ENCODE data around the gene NOTCH2NLA. TPM values are rescaled to one million over a fixed set of nuclear protein-coding genes. Genes with fewer than 3 reads are reported as not detected.
"Not testable (repeated sequence)": the region's sequence is repeated elsewhere in the genome, so short reads cannot be mapped to it uniquely, and the experiment has no call there.

The NOTCH2NLA gene
- polyA plus RNA-seq = 10 to 100 TPM; 18.9 to 19.7 (median 19.2) TPM

DNA sequence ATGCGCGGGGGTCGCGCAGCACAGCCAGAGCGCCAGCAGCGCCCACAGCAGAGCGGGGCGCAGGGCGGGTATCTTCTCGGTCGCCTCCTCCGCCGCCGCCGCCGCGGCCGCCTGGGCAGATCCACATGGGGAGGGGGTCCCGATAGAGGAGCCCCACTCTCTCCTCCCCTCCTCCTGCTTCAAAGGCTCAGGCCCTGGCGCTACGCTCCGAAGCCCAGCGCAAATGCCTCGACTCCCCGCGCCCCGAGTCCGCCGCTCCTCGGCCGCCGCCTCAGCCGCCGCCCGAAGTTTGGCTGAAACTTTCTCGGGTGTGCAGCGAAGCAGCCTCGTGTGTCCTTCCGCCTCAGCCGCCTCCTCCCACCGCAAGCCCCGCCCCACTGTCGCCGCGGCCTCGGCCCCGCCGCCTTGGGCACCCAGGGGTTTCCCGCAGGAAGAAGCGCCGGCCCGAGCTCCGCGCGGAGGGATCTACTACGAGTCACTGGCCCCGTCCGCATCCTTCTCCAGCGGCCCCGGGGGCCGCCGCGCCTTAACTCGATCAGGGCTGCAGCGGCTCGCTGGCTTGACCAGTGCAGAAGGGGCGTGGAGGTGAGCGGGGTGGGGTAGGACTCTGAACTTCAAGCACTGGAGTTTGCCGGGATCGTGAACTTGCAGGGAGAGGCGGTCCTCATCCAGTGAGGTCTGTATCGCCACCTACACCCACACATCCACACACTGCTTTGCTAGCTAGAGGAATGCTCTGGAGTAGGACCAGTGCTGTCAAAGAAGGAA lies at the start of gene NOTCH2NLA:
Gene NOTCH2NLA, minus strand, starts transcription at position 312 of the 768 bp plus-strand sequence. CDS start 39,684 bp downstream, outside the sequence.
- peak within 1 kb of the TSS in 3 of 6 donors; percentile 59 to 81 (median 66) for H3K27ac Mint-ChIP-seq
- peak within 1 kb of the TSS; percentile 72 to 85 (median 76) for H3K4me3 Mint-ChIP-seq
- peak; percentile 63 to 75 (median 65) for DNase-seq
- not testable (repeated sequence) for H3K36me3 Mint-ChIP-seq; H3K27me3 Mint-ChIP-seq (ENCODE audit: low read depth in 3 of 3); H3K4me1 Mint-ChIP-seq; H3K9me3 Mint-ChIP-seq

GRCh38 chr1:146278346-146278745 lies 49.5 kb upstream of the NOTCH2NLA start:
- H3K4me1 Mint-ChIP-seq; H3K27ac Mint-ChIP-seq; H3K36me3 Mint-ChIP-seq; H3K4me3 Mint-ChIP-seq; H3K27me3 Mint-ChIP-seq (ENCODE audit: low read depth in 3 of 3); DNase-seq; H3K9me3 Mint-ChIP-seq: not testable (repeated sequence)

- H3K4me1 Mint-ChIP-seq; H3K27ac Mint-ChIP-seq; H3K9me3 Mint-ChIP-seq; H3K36me3 Mint-ChIP-seq; H3K4me3 Mint-ChIP-seq; H3K27me3 Mint-ChIP-seq (ENCODE audit: low read depth in 3 of 3); DNase-seq: not testable (repeated sequence)
These were observed 48.3 kb upstream of the NOTCH2NLA start for GRCh38 chr1:146277087-146277486.

GRCh38 chr1:146274083-146274482 lies 45.3 kb upstream of the NOTCH2NLA start:
- H3K9me3 Mint-ChIP-seq; DNase-seq; H3K27ac Mint-ChIP-seq; H3K4me1 Mint-ChIP-seq; H3K36me3 Mint-ChIP-seq; H3K4me3 Mint-ChIP-seq; H3K27me3 Mint-ChIP-seq (ENCODE audit: low read depth in 3 of 3): not testable (repeated sequence)

DNA sequence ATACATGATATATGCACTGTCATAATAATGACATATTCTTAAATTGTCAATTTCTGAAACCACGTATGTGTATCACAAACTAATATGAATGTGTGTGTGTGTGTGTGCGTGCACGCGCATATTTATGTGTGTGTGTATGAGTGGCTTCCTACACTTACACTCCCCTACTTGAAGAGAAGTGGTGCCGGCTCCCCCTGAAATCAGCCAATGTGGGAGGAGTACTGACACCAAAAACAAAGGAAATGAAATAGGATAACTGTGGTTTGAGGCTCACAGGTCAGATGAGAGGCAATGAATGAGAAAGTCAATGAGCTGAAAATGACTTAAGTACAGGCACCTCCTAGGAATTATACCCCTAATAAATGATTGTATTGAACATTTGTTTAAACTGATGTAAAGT lies 44.4 kb upstream of the NOTCH2NLA start:
- H3K9me3 Mint-ChIP-seq; H3K36me3 Mint-ChIP-seq; H3K27me3 Mint-ChIP-seq (ENCODE audit: low read depth in 3 of 3); H3K4me3 Mint-ChIP-seq; DNase-seq; H3K4me1 Mint-ChIP-seq; H3K27ac Mint-ChIP-seq: not testable (repeated sequence)

DNA sequence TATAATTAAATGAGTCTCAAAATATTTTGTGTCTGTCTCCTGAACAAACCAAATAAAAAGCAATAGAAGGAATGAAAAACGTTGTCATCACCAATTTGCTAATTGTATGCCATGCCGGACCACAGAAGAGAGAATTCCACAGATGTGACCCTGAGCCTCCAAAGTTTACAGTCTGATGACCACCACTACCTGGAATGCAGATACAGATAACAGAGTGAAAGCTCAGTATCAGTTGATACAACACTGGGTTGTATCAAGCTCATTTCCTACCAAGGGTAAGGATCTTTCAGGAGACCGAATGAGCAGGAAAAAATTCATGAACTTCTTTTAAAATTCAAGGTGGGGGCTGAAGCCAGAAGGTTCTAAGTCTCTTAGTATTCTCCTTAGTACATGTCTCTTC lies 43.9 kb upstream of the NOTCH2NLA start:
- not testable (repeated sequence) for H3K9me3 Mint-ChIP-seq; H3K36me3 Mint-ChIP-seq; H3K4me1 Mint-ChIP-seq; H3K27me3 Mint-ChIP-seq (ENCODE audit: low read depth in 3 of 3); H3K27ac Mint-ChIP-seq; DNase-seq; H3K4me3 Mint-ChIP-seq

DNA sequence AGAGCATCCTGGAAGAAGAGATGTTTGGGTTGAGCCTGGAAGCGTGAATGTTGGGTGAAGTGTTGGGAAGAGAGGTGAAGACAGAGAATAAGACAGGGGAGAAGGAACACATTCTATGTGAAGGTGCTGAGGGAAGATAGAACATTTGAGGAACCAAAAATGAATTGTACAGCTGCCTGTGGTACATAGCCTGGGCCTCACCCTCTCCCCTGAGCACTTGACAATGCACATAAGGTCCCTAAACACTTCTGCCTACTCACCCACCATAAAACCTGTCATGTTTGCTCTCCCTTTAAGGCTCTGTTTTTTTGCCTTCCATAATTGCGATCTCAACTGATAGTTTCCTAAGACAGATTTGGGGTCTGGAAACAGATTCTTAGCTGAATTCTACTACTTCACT lies 43.2 kb upstream of the NOTCH2NLA start:
- not testable (repeated sequence) for H3K4me3 Mint-ChIP-seq; DNase-seq; H3K4me1 Mint-ChIP-seq; H3K36me3 Mint-ChIP-seq; H3K27me3 Mint-ChIP-seq (ENCODE audit: low read depth in 3 of 3); H3K9me3 Mint-ChIP-seq; H3K27ac Mint-ChIP-seq

- DNase-seq; H3K9me3 Mint-ChIP-seq; H3K36me3 Mint-ChIP-seq; H3K27me3 Mint-ChIP-seq (ENCODE audit: low read depth in 3 of 3); H3K4me3 Mint-ChIP-seq; H3K27ac Mint-ChIP-seq; H3K4me1 Mint-ChIP-seq: not testable (repeated sequence)
These were observed 41.3 kb upstream of the NOTCH2NLA start for GRCh38 chr1:146270129-146270528.

GRCh38 chr1:146266179-146266748 lies 37.4 kb upstream of the NOTCH2NLA start:
- not testable (repeated sequence) for H3K27ac Mint-ChIP-seq; H3K4me1 Mint-ChIP-seq; H3K4me3 Mint-ChIP-seq; DNase-seq; H3K9me3 Mint-ChIP-seq; H3K36me3 Mint-ChIP-seq; H3K27me3 Mint-ChIP-seq (ENCODE audit: low read depth in 3 of 3)

- H3K9me3 Mint-ChIP-seq; H3K36me3 Mint-ChIP-seq; DNase-seq; H3K27me3 Mint-ChIP-seq (ENCODE audit: low read depth in 3 of 3); H3K27ac Mint-ChIP-seq; H3K4me1 Mint-ChIP-seq; H3K4me3 Mint-ChIP-seq: not testable (repeated sequence)
These were observed 35.9 kb upstream of the NOTCH2NLA start for GRCh38 chr1:146264761-146265160.

DNA sequence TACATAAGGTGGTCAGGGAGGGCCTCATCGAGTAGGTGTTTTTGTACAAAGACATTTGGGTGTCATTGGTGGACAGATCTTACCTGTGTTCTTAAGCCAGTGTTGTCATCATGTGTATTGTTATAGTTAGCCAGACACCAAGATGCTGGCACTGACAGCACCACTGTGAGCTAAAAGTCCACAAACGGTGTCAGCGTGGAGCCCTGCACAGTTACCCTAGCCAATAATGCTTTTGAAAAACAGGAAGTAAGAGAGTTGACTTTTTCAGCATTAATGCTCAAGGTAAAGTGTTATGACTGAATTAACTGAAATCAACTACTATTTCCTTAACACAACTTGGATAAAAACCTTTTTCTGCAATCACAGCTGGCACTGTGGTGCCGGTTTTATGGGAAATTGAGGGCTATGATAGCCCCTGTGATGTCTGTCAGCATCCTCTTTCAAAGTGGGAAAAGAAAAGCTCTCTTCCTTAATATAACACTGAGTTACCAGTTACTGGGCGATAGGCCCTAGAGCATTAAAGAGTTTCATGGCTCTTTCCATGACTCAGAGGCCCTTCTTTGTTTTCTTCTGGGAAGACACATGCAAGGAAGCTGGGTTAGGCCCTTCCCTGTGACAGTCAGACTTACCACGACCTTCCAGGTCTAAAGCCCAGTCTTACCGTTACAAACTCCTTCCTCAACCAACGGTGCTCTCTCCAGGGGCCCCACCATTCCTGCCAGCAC lies 31.3 kb upstream of the NOTCH2NLA start:
- not testable (repeated sequence) for H3K4me3 Mint-ChIP-seq; H3K9me3 Mint-ChIP-seq; H3K27me3 Mint-ChIP-seq (ENCODE audit: low read depth in 3 of 3); H3K36me3 Mint-ChIP-seq; H3K4me1 Mint-ChIP-seq; DNase-seq; H3K27ac Mint-ChIP-seq

GRCh38 chr1:146257992-146258552 lies 29.3 kb upstream of the NOTCH2NLA start:
- not testable (repeated sequence) for H3K27ac Mint-ChIP-seq; DNase-seq; H3K9me3 Mint-ChIP-seq; H3K36me3 Mint-ChIP-seq; H3K27me3 Mint-ChIP-seq (ENCODE audit: low read depth in 3 of 3); H3K4me1 Mint-ChIP-seq; H3K4me3 Mint-ChIP-seq

DNA sequence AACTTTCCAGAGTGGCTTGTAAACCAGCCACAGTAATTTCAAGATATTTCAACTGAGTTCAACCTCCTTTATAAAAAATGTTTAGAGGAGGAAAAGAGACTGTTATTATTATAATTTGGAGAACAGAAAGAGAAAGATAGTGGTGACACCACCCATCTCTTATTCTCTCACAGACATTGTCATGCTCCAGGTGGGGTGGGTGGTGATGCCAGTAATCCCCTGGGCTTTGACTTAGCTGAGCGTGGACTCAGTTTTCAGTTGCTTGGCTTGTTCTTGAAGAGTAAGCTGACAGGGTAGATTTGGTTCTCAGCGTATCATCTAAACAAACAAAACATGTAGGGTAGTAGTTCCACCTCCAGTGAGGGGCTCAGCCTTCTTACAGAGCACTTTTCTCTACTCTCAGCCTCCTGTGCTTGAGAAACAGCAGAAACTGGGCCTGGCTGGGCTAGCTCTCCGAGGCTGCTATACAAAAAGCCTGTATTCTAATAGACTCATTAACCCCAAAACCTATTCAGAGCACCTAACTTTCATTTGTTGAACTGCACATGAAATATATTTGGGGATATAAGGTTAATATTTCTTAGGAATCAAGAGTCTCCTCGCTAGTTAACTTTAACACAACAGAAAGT lies 25.9 kb upstream of the NOTCH2NLA start:
- H3K27me3 Mint-ChIP-seq (ENCODE audit: low read depth in 3 of 3); DNase-seq: not testable (repeated sequence)

DNA sequence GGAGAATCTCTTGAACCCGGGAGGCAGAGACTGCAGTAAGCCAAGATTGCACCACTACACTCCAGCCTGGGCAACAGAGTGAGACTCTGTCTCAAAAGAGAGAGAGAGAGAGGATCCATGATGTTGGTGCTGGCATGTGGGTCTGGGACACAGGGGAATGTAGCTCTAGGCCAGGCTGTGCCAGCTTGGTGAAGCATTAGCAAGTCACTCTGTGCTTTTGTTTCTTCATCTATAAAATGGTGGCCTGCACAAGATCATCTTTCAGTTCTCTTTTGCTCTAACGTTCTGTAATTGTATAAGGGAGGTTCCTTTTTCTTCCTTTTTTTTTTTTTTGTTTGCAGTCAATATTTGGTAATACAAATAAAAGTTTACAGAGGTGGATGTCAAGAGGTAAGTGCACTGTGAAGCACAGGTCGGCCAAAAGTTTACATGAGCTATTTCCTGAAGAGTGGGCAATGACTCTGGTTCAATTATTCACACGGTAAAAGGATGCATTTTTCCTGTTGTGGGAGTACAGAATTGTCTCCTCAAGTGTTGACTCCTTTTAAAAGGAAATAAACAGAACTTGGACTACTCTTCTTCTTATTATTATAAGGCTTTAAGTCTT lies 24.5 kb upstream of the NOTCH2NLA start:
- H3K27me3 Mint-ChIP-seq (ENCODE audit: low read depth in 3 of 3); H3K27ac Mint-ChIP-seq; H3K4me3 Mint-ChIP-seq: not testable (repeated sequence)

More for the DNA sequence above, 25.9 kb upstream of the NOTCH2NLA start:
- H3K27ac Mint-ChIP-seq, H3K9me3 Mint-ChIP-seq, H3K4me1 Mint-ChIP-seq, H3K4me3 Mint-ChIP-seq, H3K36me3 Mint-ChIP-seq: not testable (repeated sequence)

More for the DNA sequence above, 24.5 kb upstream of the NOTCH2NLA start:
- DNase-seq, H3K4me1 Mint-ChIP-seq, H3K9me3 Mint-ChIP-seq, H3K36me3 Mint-ChIP-seq: not testable (repeated sequence)

Data from immature natural killer cell (primary cell).